HepG2 (cell line): Measurements from ENCODE around the gene C4B. TPM values are rescaled to one million over a fixed set of nuclear protein-coding genes. Genes with fewer than 3 reads are reported as not detected.

Source experiments
- ATAC-seq: fragments of 200-7000 bp; cut with Tn5 transposase; 3 replicates; pipeline ENCODE4 v1.9.1; 2020; ENCODE audit warnings: mild to moderate bottlenecking, moderate library complexity
- BruUV-seq: library from RNA; stranded (reverse); fragments of 400-500 nt; replicated peaks from 2 replicates; lab custom pipeline; 2021; lab: Mats Ljungman, UMichigan
- CTCF ChIA-PET: fragments of 300-600 bp; formaldehyde crosslinking; extraction: SDS; loops from one replicate; lab custom pipeline; 2021; ENCODE audit warnings: low total read pairs, inconsistent platforms, low intra/inter-chr PET ratio; lab: Yijun Ruan, JAX
- POLR2A ChIA-PET: fragments of 350-600 bp; sonication (Branson Sonifier 250); formaldehyde crosslinking; loops from one replicate; lab custom pipeline; 2020; ENCODE audit warnings: antibody characterized with exemption, inconsistent platforms; lab: Yijun Ruan, JAX
- DNase-seq: peaks from one replicate; pipeline ENCODE4 v3.0.0-alpha.2; 2015; ENCODE audit warnings: low spot score
- FAIRE-seq: peaks from 3 replicates; lab custom pipeline; 2011; peaks lifted over from hg19 to GRCh38; lab: Jason Lieb, UNC
- H2AFZ ChIP-seq: one replicate; pipeline ENCODE4 v1.6.1; 2011; ENCODE audit warnings: low read length, inconsistent platforms
- H3K27ac ChIP-seq: fragments of 300-600 bp; 3 replicates; pipeline ENCODE4 v1.8.0; 2011; ENCODE audit warnings: mixed run types, mild to moderate bottlenecking, mixed read lengths, low read length, inconsistent platforms; ENCODE audit not compliant: insufficient read depth; ENCODE audit errors: extremely low read length
- H3K27me3 ChIP-seq, 2 experiments: fragments of 200-600 bp in 1 of 2; 2 replicates in 1 of 2; 3 replicates in 1 of 2; pipeline versions ENCODE4 v1.6.0 to v1.8.0; 2011; ENCODE audit warnings: low read length in 2 of 2, mild to moderate bottlenecking in 2 of 2, moderate library complexity in 2 of 2, inconsistent platforms in 1 of 2; ENCODE audit not compliant: insufficient read depth in 2 of 2, control insufficient read depth in 1 of 2
- H3K36me3 ChIP-seq, 2 experiments: fragments of 200-600 bp in 1 of 2; replicated peaks in 1 of 2; 2 replicates in 1 of 2; 3 replicates in 1 of 2; pipeline versions ENCODE4 v1.5.1 to v1.8.0; 2011; ENCODE audit warnings: low read length in 2 of 2, inconsistent platforms in 1 of 2; ENCODE audit not compliant: insufficient read depth in 2 of 2, control insufficient read depth in 1 of 2
- H3K4me1 ChIP-seq: 2 replicates; pipeline ENCODE4 v1.5.1; 2012; ENCODE audit warnings: low read length, inconsistent platforms; ENCODE audit not compliant: insufficient read depth
- H3K4me2 ChIP-seq: 2 replicates; pipeline ENCODE4 v1.6.0; 2011; ENCODE audit warnings: low read depth, low read length, inconsistent platforms
- H3K4me3 ChIP-seq, 3 experiments: fragments of 200-600 bp in 1 of 3; sonication (generic), shearing (Covaris generic) in 1 of 3; replicated peaks in 1 of 3; 2 replicates each; pipeline ENCODE4 v1.5.1; 2011 to 2016; ENCODE audit warnings: low read length in 3 of 3, inconsistent platforms in 2 of 3, low read depth in 2 of 3, mild to moderate bottlenecking in 2 of 3, control low read depth in 1 of 3, mixed read lengths in 1 of 3; ENCODE audit not compliant: insufficient read depth in 1 of 3
- H3K79me2 ChIP-seq: one replicate; pipeline ENCODE4 v1.6.1; 2011; ENCODE audit warnings: low read length, inconsistent platforms; ENCODE audit not compliant: insufficient read depth
- H3K9ac ChIP-seq: 2 replicates; pipeline ENCODE4 v1.6.0; 2011; ENCODE audit warnings: mild to moderate bottlenecking, low read depth, low read length, inconsistent platforms; ENCODE audit not compliant: insufficient read depth
- H3K9me3 ChIP-seq: 2 replicates; pipeline ENCODE4 v1.5.1; 2012; ENCODE audit warnings: mild to moderate bottlenecking, low read length
- H4K20me1 ChIP-seq: 2 replicates; pipeline ENCODE4 v1.6.0; 2011; ENCODE audit warnings: inconsistent platforms, mild to moderate bottlenecking, low read length, moderate library complexity; ENCODE audit not compliant: insufficient read depth
- CC2D1A ChIP-seq: sonication (generic); formaldehyde crosslinking; IDR thresholded peaks from 2 replicates; pipeline ENCODE4 v1.8.1; 2023; ENCODE audit warnings: mild to moderate bottlenecking, missing genetic modification reagents
- EZH2 ChIP-seq: conservative IDR thresholded peaks from 2 replicates; pipeline ENCODE4 v1.6.1; 2012; ENCODE audit warnings: mild to moderate bottlenecking, low read depth, low read length, moderate library complexity
- HDAC6 ChIP-seq: fragments of 200-600 bp; sonication (generic); IDR thresholded peaks from 2 replicates; pipeline ENCODE4 v1.7.0; 2017; ENCODE audit warnings: mild to moderate bottlenecking, antibody characterized with exemption, low read length, low read depth
- KLF11 ChIP-seq: IDR thresholded peaks from 2 replicates; pipeline ENCODE4 v1.6.1; 2016; ENCODE audit warnings: missing compliant biosample characterization
- MTF2 ChIP-seq: sonication (generic); formaldehyde crosslinking; IDR thresholded peaks from 2 replicates; pipeline ENCODE4 v1.5.0; 2020; ENCODE audit warnings: missing genetic modification reagents, borderline replicate concordance
- NCOA1 ChIP-seq: sonication (generic); formaldehyde crosslinking; IDR thresholded peaks from 2 replicates; pipeline ENCODE4 v1.9.0; 2021; ENCODE audit warnings: missing genetic modification reagents
- NFYC ChIP-seq: IDR thresholded peaks from 2 replicates; pipeline ENCODE4 v1.6.1; 2016; ENCODE audit warnings: missing genetic modification reagents, missing compliant biosample characterization
- NR2F6 ChIP-seq, 2 experiments: IDR thresholded peaks; 2 replicates each; pipeline ENCODE4 v1.6.1; 2016; ENCODE audit warnings: antibody characterized with exemption in 1 of 2, mild to moderate bottlenecking in 1 of 2
- PTBP1 ChIP-seq: fragments of 200-400 bp; formaldehyde crosslinking; IDR thresholded peaks from 2 replicates; pipeline ENCODE4 v1.6.1; 2018; ENCODE audit warnings: low read length, low read depth; ENCODE audit not compliant: poor library complexity, severe bottlenecking
- SAFB2 ChIP-seq: sonication (generic); formaldehyde crosslinking; IDR thresholded peaks from 2 replicates; pipeline ENCODE4 v1.5.1; 2020; ENCODE audit warnings: missing genetic modification reagents, low read depth, mild to moderate bottlenecking, borderline replicate concordance
- SMAD9 ChIP-seq: sonication (generic); formaldehyde crosslinking; IDR thresholded peaks from 2 replicates; pipeline ENCODE4 v1.5.1; 2020; ENCODE audit warnings: mild to moderate bottlenecking, missing genetic modification reagents
- ZNF224 ChIP-seq: sonication (generic); formaldehyde crosslinking; IDR thresholded peaks from 2 replicates; pipeline ENCODE4 v1.5.0; 2020; ENCODE audit warnings: mild to moderate bottlenecking, missing genetic modification reagents
- WGBS: methylation state at CpG from one replicate; pipeline ENCODE4 v1.1.6; 2017; ENCODE audit warnings: low lambda C conversion rate; 5-methylcytosine and 5-hydroxymethylcytosine counted together
- in situ Hi-C: cut with HindIII; loops from 2 replicates; pipeline ENCODE4 v1.10.0; 2017; ENCODE audit warnings: low pct_unique_long_range_greater_than_20kb; ENCODE audit not compliant: extremely low pct_ligation_motif_present
- intact Hi-C: fragments of 100-400 bp; cut with micrococcal nuclease; formaldehyde crosslinking; loops from one replicate; pipeline ENCODE4 v1.10.0; 2022; ENCODE audit not compliant: unreplicated experiment
- polyA plus RNA-seq, 8 experiments: library from polyadenylated mRNA; depleted of rRNA in 3 of 8; stranded (reverse) in 7 of 8; unstranded in 1 of 8; fragments of >200 nt; fragmentation: Illumina TruSeq in 4 of 8; extraction: Trizol in 4 of 8; gene quantifications; 2 replicates each; pipeline versions ENCODE4 v1.2.1 to v1.2.3, GENCODE V29; 2011 to 2016; ENCODE audit warnings: low read depth in 4 of 8, missing spikeins in 1 of 8, mixed read lengths in 1 of 8; ENCODE audit not compliant: insufficient read depth in 1 of 8
- total RNA-seq, 5 experiments: library from RNA; depleted of rRNA; stranded (reverse); fragments of >200 nt; fragmentation: Illumina TruSeq; extraction: Trizol; gene quantifications; 2 replicates each; pipeline ENCODE4 v1.2.3, GENCODE V29; 2016; ENCODE audit warnings: low read depth in 1 of 5
- TF ChIP-seq, protein P1 (sequence below), 2 experiments: sonication (generic) in 1 of 2; formaldehyde crosslinking in 1 of 2; IDR thresholded peaks; 2 replicates each; pipeline versions ENCODE4 v1.4.0 to v1.6.1; 2018 to 2020; ENCODE audit warnings: missing genetic modification reagents in 2 of 2, borderline replicate concordance in 1 of 2, low read depth in 1 of 2, mild to moderate bottlenecking in 1 of 2, missing biosample characterization in 1 of 2
- TF ChIP-seq, protein P2 (sequence below): sonication (generic); formaldehyde crosslinking; conservative IDR thresholded peaks from 2 replicates; pipeline ENCODE4 v1.4.0; 2020; ENCODE audit warnings: missing genetic modification reagents

C4B gene
- total and polyA plus RNA-seq, 2 of the 13 experiments (the other 11 are each of a cell fraction or from before 2014, with no cell fraction given) = 167 to 538 TPM

DNA sequence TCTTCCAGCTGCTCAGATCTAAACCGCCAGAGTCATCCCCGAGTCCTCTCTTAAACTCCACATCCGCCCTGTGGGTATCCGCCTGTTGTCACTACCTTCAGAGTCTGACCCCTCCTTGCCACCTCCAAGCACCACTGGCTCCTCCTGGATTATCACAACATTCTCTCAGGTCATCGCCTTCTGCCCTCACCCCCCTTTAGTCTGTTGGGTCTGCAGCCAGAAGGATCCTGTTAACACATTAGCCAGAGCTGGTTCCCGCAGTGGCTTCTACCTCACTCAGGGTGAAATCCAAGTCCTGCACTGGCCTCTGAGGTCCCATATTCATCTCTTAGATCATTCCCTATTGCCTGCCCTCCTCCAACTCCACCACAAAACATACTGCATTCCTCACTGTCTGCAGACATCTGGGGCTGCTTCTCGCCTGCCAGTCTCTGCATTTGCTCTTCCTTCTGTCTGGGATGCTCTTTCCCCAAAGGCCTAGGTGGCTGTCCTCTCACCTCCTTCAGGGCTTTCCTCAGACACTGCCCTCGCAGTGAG, 60.5 kb downstream of the C4B start:
- FAIRE-seq (no peak), DNase-seq (no peak), ATAC-seq (no peak)
- H3K27me3 ChIP-seq = peaks cover 14 to 78% of the 10 kb centered on the region in 2 experiments
- ChIA-PET CTCF (no interaction called here), POLR2A (no interaction called here)
- no peak overlapping the region for H3K9ac ChIP-seq
- 0 out of 2 replicates have a peak, but pooled peaks cover 4% of the 10 kb centered on the region for H4K20me1 ChIP-seq
- no peaks in the 10 kb centered on the region for H3K4me1 ChIP-seq
- H2AFZ ChIP-seq = no peak overlapping the region
- H3K36me3 ChIP-seq = no peaks in the 10 kb centered on the region
- no peak overlapping the region for H3K4me3 ChIP-seq
- TF ChIP-seq SMAD9 (CRISPR knock-in tag) = no peak
- TF ChIP-seq EZH2 = 0 out of 2 replicates have a peak, but pooled peaks have one; percentile 15
- H3K27ac ChIP-seq = no peak overlapping the region
- no peaks in the 10 kb centered on the region for H3K9me3 ChIP-seq
- H3K4me2 ChIP-seq = no peak overlapping the region
- no TSS peak for BruUV-seq
- no peaks in the 10 kb centered on the region for H3K79me2 ChIP-seq
- in situ Hi-C loops (loop anchor here (25.0 kb wide), 1 partner anchor 712 kb away; no protein-coding TSS in a partner anchor), intact Hi-C loops (no loop called here)
- WGBS = 44% methylated on average over 8 of the region's 8 CpGs

DNA sequence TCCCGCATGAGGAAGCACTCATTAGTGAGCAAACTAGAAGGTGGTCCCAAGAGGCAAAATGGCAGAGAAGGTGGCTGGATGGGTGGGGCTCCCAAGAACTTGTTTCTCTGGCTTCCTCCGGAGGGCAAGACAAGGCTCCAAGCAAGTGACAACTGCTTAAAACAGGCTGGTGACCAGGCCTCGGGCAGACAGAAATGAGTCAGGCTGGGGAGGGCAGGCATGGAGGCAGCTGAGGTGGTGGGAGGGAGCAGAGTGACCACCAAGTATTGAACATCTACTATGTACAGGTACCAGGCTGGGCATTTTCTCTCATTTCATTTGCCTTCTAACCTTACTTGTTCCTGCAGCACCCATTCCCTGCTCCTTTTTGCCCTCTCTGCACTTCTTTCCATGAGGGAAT, 61.2 kb downstream of the C4B start:
- DNase-seq (no peak), FAIRE-seq (no peak), ATAC-seq (no peak)
- 0 out of 2 replicates have a peak, but pooled peaks cover 4% of the 10 kb centered on the region for H4K20me1 ChIP-seq
- intact Hi-C loops = no loop called here
- no peaks in the 10 kb centered on the region for H3K36me3 ChIP-seq
- H3K4me1 ChIP-seq = no peaks in the 10 kb centered on the region
- no peaks in the 10 kb centered on the region for H3K79me2 ChIP-seq
- in situ Hi-C loops = loop anchor here (25.0 kb wide), 1 partner anchor 712 kb away; no protein-coding TSS in a partner anchor
- H3K4me3 ChIP-seq = no peak overlapping the region
- 7% methylated on average over 3 of the region's 3 CpGs for WGBS
- H3K9ac ChIP-seq = no peak overlapping the region
- no peak overlapping the region for H3K4me2 ChIP-seq
- POLR2A ChIA-PET = no interaction called here
- peaks cover 8 to 76% of the 10 kb centered on the region in 2 experiments; a peak in 4 of 5 replicates for H3K27me3 ChIP-seq
- no peaks in the 10 kb centered on the region for H3K9me3 ChIP-seq
- no TSS peak for BruUV-seq
- no peak overlapping the region for H3K27ac ChIP-seq
- H2AFZ ChIP-seq = no peak overlapping the region
- CTCF ChIA-PET = no interaction called here
- TF ChIP-seq KLF11 (CRISPR knock-in tag) = no peak
- no peak for TF ChIP-seq PTBP1
- TF ChIP-seq NFYC (CRISPR knock-in tag) = no peak
- no peak for TF ChIP-seq SAFB2
- TF ChIP-seq NCOA1 = no peak
- TF ChIP-seq, protein P1, sequence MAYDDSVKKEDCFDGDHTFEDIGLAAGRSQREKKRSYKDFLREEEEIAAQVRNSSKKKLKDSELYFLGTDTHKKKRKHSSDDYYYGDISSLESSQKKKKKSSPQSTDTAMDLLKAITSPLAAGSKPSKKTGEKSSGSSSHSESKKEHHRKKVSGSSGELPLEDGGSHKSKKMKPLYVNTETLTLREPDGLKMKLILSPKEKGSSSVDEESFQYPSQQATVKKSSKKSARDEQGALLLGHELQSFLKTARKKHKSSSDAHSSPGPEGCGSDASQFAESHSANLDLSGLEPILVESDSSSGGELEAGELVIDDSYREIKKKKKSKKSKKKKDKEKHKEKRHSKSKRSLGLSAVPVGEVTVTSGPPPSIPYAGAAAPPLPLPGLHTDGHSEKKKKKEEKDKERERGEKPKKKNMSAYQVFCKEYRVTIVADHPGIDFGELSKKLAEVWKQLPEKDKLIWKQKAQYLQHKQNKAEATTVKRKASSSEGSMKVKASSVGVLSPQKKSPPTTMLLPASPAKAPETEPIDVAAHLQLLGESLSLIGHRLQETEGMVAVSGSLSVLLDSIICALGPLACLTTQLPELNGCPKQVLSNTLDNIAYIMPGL (CRISPR knock-in tag; IDR thresholded peaks at IDR 0.05; ENCODE audit: borderline replicate concordance in 1 of 2, low read depth in 1 of 2) = no peak
- no peak for TF ChIP-seq HDAC6
- TF ChIP-seq CC2D1A (CRISPR knock-in tag) = no peak
- no peak for TF ChIP-seq NR2F6 (IDR thresholded peaks at IDR 0.05)
- no peak for TF ChIP-seq NR2F6 (CRISPR knock-in tag; IDR thresholded peaks at IDR 0.05)
- TF ChIP-seq, protein P2, sequence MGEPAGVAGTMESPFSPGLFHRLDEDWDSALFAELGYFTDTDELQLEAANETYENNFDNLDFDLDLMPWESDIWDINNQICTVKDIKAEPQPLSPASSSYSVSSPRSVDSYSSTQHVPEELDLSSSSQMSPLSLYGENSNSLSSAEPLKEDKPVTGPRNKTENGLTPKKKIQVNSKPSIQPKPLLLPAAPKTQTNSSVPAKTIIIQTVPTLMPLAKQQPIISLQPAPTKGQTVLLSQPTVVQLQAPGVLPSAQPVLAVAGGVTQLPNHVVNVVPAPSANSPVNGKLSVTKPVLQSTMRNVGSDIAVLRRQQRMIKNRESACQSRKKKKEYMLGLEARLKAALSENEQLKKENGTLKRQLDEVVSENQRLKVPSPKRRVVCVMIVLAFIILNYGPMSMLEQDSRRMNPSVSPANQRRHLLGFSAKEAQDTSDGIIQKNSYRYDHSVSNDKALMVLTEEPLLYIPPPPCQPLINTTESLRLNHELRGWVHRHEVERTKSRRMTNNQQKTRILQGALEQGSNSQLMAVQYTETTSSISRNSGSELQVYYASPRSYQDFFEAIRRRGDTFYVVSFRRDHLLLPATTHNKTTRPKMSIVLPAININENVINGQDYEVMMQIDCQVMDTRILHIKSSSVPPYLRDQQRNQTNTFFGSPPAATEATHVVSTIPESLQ (CRISPR knock-in tag) = no peak
- no peak for TF ChIP-seq MTF2 (CRISPR knock-in tag)
- no peak for TF ChIP-seq ZNF224 (CRISPR knock-in tag)
